CD4-positive, alpha-beta T cell (primary cell): ENCODE results near the gene PRPF18. TPM values are rescaled to one million over a fixed set of nuclear protein-coding genes. Genes with fewer than 3 reads are reported as not detected.

Experiments used
- ATAC-seq: fragments of 200-7000 bp; cut with Tn5 transposase; one replicate; pipeline ENCODE4 v1.10.0; 2022; ENCODE audit warnings: mild to moderate bottlenecking; ENCODE audit not compliant: poor library complexity
- CTCF ChIA-PET: fragments of 350-600 bp; sonication (Branson Sonifier 250); formaldehyde crosslinking; loops from one replicate; lab custom pipeline; 2021; ENCODE audit warnings: antibody characterized with exemption, inconsistent platforms; lab: Charles Lee
- POLR2A ChIA-PET: fragments of 350-600 bp; sonication (Branson Sonifier 250); formaldehyde crosslinking; loops from one replicate; lab custom pipeline; 2021; ENCODE audit warnings: antibody characterized with exemption, inconsistent platforms; lab: Charles Lee
- DNase-seq, 14 experiments: peaks; one replicate each; pipeline ENCODE4 v3.0.0-alpha.2; 2013 to 2020; ENCODE audit warnings: mixed read lengths in 2 of 14
- H3K27ac ChIP-seq, 2 donors: one replicate each; pipeline versions ENCODE4 v1.5.1 to v1.7.0; 2013; ENCODE audit warnings: low read length in 2 of 2, low read depth in 1 of 2, mild to moderate bottlenecking in 1 of 2
- H3K27me3 ChIP-seq, 2 experiments: 1 replicate in 1 of 2; 2 replicates in 1 of 2; pipeline versions ENCODE4 v1.6.1 to v1.7.0; 2013; ENCODE audit warnings: low read length in 2 of 2, control low read depth in 1 of 2, mild to moderate bottlenecking in 1 of 2, moderate library complexity in 1 of 2; ENCODE audit not compliant: insufficient read depth in 2 of 2, control insufficient read depth in 1 of 2
- H3K36me3 ChIP-seq: one replicate; pipeline ENCODE4 v1.6.1; 2013; ENCODE audit warnings: low read length, control low read depth; ENCODE audit not compliant: insufficient read depth
- H3K4me1 ChIP-seq: one replicate; pipeline ENCODE4 v1.6.1; 2013; ENCODE audit warnings: low read length, control low read depth; ENCODE audit not compliant: insufficient read depth
- H3K4me3 ChIP-seq: one replicate; pipeline ENCODE4 v1.5.1; 2013; ENCODE audit warnings: mild to moderate bottlenecking, low read length, moderate library complexity
- H3K9me3 ChIP-seq, 2 experiments: 1 replicate in 1 of 2; 2 replicates in 1 of 2; pipeline versions ENCODE4 v1.6.1 to v1.7.0; 2013; ENCODE audit warnings: low read length in 2 of 2, mild to moderate bottlenecking in 2 of 2, control low read depth in 1 of 2, moderate library complexity in 1 of 2; ENCODE audit not compliant: control insufficient read depth in 1 of 2, insufficient read depth in 1 of 2
- H3K27ac Mint-ChIP-seq: one replicate; pipeline ENCODE4 v1.8.0; 2020; ENCODE audit warnings: mixed read lengths
- H3K27me3 Mint-ChIP-seq: one replicate; pipeline ENCODE4 v1.8.0; 2021; ENCODE audit warnings: mixed read lengths
- H3K36me3 Mint-ChIP-seq: one replicate; pipeline ENCODE4 v1.8.0; 2021; ENCODE audit warnings: low read depth, mixed read lengths
- H3K4me1 Mint-ChIP-seq: one replicate; pipeline ENCODE4 v1.8.0; 2021; ENCODE audit warnings: low read depth, mixed read lengths
- H3K4me3 Mint-ChIP-seq: one replicate; pipeline ENCODE4 v1.8.0; 2020; ENCODE audit warnings: mild to moderate bottlenecking, mixed read lengths
- H3K9me3 Mint-ChIP-seq: one replicate; pipeline ENCODE4 v1.8.0; 2020; ENCODE audit warnings: mixed read lengths
- CTCF ChIP-seq: fragments of 200-600 bp; IDR thresholded peaks from one replicate; pipeline ENCODE4 v1.8.0; 2022; ENCODE audit warnings: antibody characterized with exemption, mild to moderate bottlenecking
- intact Hi-C, 2 experiments: fragments of 100-400 bp; cut with DNase I in 1 of 2; cut with micrococcal nuclease in 1 of 2; formaldehyde crosslinking; loops; one replicate each; pipeline versions ENCODE4 v1.15.1 to v1.9.0; 2023 to 2025; cut with DNase I, micrococcal nuclease
- total RNA-seq, 174 experiments: library from RNA in 2 of 174; stranded (reverse) in 2 of 174; gene quantifications; one replicate each; pipeline ENCODE4 v1.2.3 and lab custom pipeline; 2021 to 2026

Gene PRPF18
- total RNA-seq, 2 experiments from 2014 or later, result 20.7 to 22.7 TPM

DNA sequence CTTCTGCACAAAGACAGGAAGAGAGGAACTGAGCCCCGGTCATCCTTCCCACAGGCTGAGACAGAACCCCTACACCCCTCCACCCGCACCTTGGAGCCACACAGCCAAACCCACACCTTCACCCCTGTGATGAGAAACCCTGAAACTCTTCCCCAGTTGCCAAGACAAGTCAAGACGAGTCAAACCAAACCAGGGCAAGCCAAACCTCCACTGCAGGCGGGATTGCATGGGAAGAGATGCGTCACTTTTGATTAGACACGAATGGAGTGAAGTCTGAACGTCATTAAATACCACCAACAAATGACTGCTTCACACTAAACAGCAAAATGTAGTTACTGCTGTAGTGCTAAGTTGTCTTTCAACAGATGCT lies 73.8 kb downstream of the PRPF18 start:
- CTCF ChIA-PET, result no interaction called here
- no peak overlapping the region for H3K27ac ChIP-seq

GRCh38 chr10:13661256-13661655 lies 74.5 kb downstream of the PRPF18 start:
- DNase-seq (no peak), ATAC-seq (no peak)
- Histone ChIP-seq H3K27ac (no peak overlapping the region), H3K9me3 (no peaks in the 10 kb centered on the region), H3K4me1 (peaks cover 23% of the 10 kb centered on the region), H3K27me3 (no peaks in the 10 kb centered on the region), H3K36me3 (no peaks in the 10 kb centered on the region), H3K4me3 (no peak overlapping the region)
- ChIA-PET POLR2A (no interaction called here), CTCF (no interaction called here)
- no peaks in the 10 kb centered on the region for H3K9me3 Mint-ChIP-seq
- no peak overlapping the region for H3K27ac Mint-ChIP-seq
- H3K27me3 Mint-ChIP-seq, result no peaks in the 10 kb centered on the region
- H3K36me3 Mint-ChIP-seq, result no peaks in the 10 kb centered on the region
- no peak overlapping the region for H3K4me3 Mint-ChIP-seq
- intact Hi-C loops, result loop anchor here in 1 of 2 experiments (5.0 to 10.0 kb wide), 2 partner anchors 434 to 881 kb away; no protein-coding TSS in a partner anchor
- H3K4me1 Mint-ChIP-seq, result peaks cover 11% of the 10 kb centered on the region
- TF ChIP-seq CTCF, result no peak

More for the DNA sequence above, 73.8 kb downstream of the PRPF18 start:
- Histone ChIP-seq H3K9me3 (no peaks in the 10 kb centered on the region), H3K36me3 (no peaks in the 10 kb centered on the region), H3K4me3 (no peak overlapping the region), H3K27me3 (no peaks in the 10 kb centered on the region), H3K4me1 (peaks cover 23% of the 10 kb centered on the region)
- Mint-ChIP-seq H3K36me3 (no peaks in the 10 kb centered on the region), H3K9me3 (no peaks in the 10 kb centered on the region), H3K4me3 (no peak overlapping the region), H3K4me1 (peaks cover 11% of the 10 kb centered on the region), H3K27ac (no peak overlapping the region), H3K27me3 (no peaks in the 10 kb centered on the region)
- DNase-seq, result peak in 1 of 14 experiments; percentile 15
- POLR2A ChIA-PET, result no interaction called here
- intact Hi-C loops, result loop anchor here (1.0 to 10.0 kb wide), 3 partner anchors 118 to 882 kb away; no protein-coding TSS in a partner anchor
- ATAC-seq, result no peak
- TF ChIP-seq CTCF, result no peak

DNA sequence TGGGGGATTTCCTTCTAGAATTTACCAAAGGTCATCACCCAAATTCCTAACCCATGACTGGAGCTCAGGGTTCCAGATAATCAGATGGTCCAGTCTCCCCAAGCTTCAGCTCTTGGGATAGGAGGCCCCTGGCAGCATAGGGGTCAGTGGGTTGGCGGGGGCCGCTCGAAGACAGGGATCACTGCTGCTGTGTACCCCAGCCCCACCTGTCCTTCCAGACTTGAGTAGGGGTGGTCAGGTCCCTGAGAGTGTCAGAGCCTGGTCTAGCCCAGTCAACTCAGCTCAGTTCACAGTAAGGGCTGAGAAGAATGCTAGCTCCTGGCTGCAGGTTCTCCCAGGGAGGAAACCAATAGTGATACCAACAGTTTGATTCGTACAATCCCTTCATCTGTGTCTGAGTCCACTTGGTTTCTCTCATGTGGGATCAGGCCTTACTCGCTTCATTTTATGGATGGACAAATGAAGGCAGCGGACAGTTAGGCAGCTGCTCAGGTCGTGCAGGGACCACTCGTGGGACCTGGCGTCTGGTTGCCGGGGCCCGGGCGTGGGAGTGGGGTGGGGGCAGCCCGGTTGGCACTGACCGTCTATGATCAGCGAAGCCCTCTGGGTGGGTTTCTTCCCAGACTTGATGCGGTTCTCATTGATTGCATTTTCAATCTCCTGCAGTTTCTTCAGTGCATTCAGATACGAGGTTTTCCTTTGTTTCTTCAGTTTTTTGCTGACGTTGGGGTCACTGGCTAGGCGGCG lies 78.9 kb downstream of the PRPF18 start:
- Mint-ChIP-seq H3K4me3 (no peak overlapping the region), H3K9me3 (no peaks in the 10 kb centered on the region), H3K4me1 (no peaks in the 10 kb centered on the region), H3K36me3 (no peaks in the 10 kb centered on the region), H3K27ac (no peak overlapping the region), H3K27me3 (no peaks in the 10 kb centered on the region)
- no peak overlapping the region for H3K27ac ChIP-seq
- H3K4me3 ChIP-seq, result no peak overlapping the region
- H3K36me3 ChIP-seq, result no peaks in the 10 kb centered on the region
- H3K4me1 ChIP-seq, result no peaks in the 10 kb centered on the region
- H3K9me3 ChIP-seq, result no peaks in the 10 kb centered on the region
- ChIA-PET CTCF (no interaction called here), POLR2A (no interaction called here)
- ATAC-seq (no peak), DNase-seq (no peak)
- intact Hi-C loops, result loop anchor here in 1 of 2 experiments (10.0 kb wide), 1 partner anchor 429 kb away; no protein-coding TSS in a partner anchor
- no peaks in the 10 kb centered on the region for H3K27me3 ChIP-seq
- TF ChIP-seq CTCF, result no peak
